UCSD-AML1 (cell line): ENCODE data around the gene AEBP2.

ENCODE experiments used
- DNase-seq: peaks from one replicate; lab custom pipeline; 2025; ENCODE audit not compliant: unreplicated experiment; lab: John Stamatoyannopoulos, UW

The AEBP2 gene

DNA sequence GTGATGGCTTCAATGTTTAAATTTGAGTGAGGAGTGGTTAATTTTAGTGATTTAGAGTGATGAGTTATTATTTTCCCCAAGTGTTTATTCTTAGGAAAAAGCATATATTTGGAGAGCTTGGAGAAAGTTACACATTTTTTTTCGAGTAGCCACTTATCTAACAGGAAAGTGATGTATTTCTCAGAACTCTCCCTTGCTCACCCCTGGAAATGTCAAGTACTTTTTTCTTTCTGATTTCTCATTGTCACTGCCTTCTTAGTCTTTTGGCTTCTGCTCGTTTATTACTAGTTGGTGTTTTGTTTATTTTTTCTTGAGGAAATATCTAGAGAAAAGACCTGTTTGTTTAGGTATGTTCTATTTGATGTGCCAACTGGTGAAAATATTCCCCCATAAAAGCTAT is 58.8 kb downstream of the AEBP2 start:
- no peak for DNase-seq

DNA sequence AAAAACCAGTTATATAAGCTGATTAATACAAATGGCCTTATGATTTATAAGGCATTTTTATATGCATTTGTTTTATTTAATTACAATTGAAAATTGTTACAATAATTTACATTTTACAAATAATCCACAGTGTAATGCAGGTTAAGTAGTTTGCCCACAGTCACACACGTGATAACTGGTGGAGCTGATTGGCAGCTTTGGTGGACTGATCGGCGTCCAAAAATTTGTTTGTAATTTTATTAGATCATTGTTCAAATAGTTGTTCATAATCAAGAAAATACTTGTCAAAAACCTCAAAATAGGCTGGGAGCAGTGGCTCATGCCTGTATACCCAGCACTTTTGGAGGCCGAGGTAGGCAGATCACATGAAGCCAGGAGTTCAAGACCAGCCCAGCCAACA is 59.7 kb downstream of the AEBP2 start:
- no peak for DNase-seq

DNA sequence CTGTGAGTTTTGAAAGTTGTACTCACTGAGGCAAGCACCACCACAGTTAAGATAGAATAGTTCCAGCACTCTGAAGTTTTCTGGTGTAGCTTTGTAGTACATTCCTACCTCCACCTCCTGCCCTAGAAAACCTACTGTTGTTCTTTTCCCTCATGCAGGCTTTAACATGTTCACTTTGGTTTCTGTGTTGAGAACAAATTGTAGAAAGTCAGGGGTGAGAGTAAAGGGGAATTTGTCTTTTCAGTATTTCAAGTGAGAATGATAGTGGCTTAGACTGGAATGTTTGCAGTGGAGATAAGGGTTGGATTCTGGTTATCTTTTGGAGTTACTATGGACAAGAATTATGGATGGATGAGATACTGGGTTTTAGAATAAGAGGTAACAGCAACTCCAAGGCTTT is 67.2 kb downstream of the AEBP2 start:
- no peak for DNase-seq

DNA sequence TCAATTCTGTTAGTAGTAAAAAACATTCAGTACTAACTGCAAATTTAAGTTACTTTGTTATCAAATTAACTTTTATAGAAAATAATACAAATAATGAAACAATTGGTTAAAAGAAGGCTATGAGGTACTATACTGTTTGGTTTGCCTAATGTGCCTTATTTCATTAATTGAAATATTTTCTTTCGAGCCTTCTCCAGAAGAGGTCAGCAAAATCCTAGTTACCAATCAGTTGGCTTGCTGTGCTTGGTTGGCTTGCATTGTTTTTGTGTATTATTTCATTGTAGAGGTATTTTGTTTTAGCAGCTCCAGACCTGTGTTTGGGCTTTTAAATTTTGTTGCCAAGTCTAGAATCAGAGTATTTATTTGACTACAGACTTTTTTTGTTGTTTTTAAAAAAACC is 68.5 kb downstream of the AEBP2 start:
- DNase-seq: no peak

DNA sequence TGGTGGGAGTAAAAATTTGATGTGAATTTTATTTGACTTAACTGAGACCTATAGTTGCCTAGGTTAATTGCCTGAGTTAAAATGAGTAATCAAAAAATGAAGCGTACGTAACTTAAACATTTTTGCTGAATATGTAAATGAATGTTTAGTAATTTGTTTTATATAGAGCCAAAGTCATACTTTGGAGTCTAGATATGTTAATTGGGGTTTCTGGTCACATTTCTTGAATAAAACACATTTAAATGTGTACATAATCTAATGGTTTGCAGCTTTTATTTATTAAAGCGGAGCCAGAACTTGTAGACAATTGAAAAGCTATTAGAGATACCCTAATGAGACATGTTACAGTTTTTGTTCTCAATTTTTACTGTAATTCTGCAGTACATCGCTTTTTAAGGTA is 71.2 kb downstream of the AEBP2 start:
- no peak for DNase-seq

DNA sequence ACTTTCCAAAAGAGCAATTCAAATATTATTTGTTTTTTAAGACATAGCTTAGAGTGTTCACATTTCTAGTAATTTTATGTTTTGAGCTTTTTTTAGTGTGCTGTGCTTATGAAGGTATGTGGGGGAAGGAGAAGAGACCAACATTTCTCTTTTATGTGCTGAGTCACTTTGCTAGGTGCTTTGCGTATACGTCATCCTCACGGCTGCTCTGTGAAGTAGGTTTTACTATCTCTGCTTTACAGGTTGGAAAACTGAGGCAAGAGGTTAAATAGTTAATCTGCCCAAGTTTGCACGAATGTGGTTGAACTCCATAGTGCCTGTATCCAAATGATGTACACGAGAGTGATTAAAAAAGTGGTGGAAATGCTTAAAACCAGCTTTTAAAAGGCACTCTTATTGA is 75.9 kb downstream of the AEBP2 start:
- DNase-seq: no peak

DNA sequence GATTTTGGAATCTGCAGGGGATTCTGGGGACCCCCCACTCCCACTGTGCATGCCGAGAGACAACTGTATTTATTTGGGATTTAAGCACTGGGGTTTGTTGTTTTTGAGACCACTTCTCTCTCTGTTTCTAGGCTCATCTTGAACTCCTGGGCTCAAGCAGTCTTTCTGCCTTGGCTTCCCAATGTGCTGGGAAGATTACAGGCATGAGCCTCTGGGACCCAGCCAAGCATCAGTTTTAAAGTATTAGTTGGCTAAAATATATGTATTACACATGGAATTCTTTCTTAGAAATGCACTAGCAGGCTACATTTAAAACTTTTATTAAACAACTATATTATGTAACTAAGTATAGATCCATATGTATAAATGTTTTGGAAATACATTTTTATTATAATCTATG is 78.3 kb downstream of the AEBP2 start:
- no peak for DNase-seq

DNA sequence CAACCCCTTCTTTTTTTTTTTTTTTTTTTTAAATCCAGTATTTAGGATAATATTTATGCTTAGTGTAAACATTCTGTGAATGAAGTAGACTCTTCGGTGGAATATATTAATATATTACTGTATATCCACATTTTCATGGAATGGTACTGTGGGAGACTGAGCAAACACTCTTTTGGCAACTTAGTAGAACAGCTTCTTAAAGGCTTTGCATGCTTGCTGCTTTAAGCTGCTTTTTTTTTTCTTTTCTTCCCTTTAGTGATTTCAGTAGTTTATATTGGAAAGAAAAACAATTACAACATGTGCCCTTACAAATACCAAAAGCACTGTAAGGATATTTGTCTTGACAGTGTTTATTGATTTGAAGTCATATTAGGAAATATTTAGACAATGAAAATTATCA is 78.9 kb downstream of the AEBP2 start:
- no peak for DNase-seq

DNA sequence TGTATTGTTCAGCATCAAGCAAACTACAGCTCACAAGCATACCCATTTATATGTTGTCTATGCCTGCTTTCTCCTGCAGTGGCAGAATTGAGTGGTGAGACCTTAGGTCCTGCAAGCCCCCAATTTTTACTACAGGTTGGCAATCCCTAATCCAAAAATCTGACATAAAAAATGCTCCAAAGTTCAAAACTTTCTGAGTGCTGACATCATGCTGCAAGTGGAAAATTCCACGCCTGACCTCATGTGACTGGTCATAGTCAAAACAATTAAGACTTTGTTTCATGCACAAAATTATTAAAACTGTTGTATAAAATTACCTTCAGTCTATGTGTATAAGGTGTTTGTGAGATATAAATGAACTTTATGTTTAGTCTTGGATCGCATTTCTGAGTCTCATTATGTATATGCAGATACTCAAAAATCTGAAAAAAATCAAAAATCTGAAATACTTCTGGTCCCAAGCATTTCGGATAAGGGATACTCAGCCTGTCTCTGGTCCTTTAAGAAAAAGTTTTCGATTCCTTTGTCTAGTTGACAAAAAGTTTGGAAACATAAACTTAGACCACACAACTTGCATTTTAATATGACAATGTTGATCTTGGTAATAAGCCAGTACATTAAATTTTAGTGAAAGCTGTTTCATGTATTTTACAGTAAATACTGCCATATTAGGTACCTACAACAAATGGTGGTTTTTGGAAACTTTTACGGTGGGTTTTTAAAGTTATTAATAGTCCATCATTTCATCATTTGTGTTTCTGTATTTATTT is 81.5 kb downstream of the AEBP2 start:
- no peak for DNase-seq

DNA sequence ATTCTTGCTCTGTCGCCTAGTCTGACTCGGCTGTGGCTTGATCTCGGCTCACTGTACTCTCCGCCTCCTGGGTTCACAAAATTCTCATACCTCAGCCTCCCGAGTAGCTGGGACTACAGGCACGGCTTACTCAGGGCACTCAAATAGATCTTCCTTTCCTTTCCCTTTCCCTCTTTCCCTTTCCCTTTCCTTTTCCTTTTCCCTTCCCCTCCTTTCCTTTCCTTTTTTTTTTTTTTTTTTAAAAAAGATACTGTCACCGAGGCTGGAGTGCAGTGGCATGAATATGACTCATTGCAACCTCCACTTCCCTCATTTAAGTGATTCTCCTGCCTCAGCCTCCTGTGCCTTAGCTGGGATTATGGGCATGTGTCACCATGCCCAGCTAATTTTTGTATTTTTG is 86.0 kb downstream of the AEBP2 start:
- DNase-seq: no peak

DNA sequence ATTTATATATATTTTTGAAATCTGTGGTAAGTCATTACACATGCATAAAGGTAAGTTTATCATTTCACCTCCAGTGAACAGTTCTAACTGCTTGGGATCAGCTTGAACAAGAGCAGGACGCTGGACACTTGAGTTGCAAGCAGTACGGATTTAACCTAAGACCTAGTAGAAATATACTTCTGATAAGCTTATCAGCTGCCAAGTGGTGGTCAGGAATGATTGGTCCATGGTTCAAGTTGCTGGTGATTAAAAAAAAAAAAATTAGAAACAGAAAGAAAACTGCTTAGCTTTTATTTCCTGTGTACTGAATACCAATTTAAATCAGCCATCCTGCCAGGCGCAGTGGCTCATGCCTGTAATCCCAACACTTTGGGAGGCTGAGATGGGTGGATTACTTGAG is 88.6 kb downstream of the AEBP2 start:
- no peak for DNase-seq

DNA sequence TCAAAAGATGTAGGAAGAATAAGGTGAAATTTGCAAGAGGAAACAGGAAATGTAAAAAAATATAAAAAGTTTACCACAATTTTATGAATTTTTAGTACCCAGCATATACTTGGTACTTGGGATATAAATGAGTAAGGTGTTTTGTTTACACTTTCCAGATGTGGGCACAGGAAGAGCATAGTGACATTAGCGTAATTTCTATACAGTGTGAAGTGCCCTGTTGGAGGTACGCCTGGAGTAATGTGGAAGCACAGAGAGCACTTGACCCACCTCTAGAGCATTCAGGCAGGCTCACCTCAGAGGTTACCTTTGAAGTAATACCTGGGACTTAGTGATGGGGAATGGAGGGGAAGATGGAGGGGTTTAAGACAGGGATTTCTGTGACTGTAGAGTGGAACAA is 89.5 kb downstream of the AEBP2 start:
- no peak for DNase-seq

DNA sequence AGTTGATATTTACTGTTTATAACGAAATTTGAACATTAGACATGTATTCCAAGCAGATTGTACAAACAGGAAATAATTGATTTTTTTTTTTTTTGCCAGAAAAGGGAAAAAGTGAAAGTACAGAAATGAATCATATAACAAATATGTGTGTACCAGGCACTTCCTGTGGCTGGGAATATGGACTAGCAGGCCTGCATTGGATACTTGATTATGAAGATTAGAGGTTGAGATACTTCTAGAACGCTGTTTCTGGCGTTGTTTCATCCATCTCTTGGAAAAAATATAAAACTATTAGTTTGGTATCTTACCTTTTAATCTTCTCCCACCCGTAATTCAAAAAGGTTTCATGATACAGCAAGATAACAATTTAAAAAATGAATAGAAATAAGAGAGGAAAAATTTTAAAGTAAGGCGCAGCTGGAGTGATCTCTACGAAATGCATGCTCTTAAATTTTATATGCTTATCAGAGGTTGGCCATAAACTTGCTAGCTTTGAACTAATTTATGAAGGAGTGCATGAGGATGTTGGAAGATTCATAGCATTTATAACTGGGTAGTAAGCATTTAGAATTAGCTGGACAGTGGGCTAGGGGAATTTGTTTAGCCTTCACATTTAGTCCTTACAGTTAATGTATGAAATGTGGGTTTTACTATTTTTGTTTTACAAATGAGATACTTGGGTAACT is 90.8 kb downstream of the AEBP2 start:
- no peak for DNase-seq

DNA sequence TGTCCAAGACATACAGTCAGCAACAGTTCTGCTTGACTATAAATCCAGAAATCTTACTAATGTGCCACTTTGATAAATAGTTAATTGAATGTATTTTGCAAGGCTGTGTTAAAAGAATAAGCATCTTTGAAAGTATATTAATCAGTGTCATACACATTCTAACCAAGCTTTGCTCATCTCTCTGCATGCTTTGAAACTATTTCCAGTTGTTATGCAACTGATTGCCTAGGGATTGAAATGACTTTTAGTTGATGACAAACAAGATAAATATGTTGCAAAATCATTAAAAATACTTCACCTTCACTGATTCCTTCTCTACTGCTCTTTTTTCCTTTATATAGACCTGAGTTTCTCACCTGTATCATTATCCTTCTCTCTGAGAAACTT is 91.3 kb downstream of the AEBP2 start:
- DNase-seq: no peak

DNA sequence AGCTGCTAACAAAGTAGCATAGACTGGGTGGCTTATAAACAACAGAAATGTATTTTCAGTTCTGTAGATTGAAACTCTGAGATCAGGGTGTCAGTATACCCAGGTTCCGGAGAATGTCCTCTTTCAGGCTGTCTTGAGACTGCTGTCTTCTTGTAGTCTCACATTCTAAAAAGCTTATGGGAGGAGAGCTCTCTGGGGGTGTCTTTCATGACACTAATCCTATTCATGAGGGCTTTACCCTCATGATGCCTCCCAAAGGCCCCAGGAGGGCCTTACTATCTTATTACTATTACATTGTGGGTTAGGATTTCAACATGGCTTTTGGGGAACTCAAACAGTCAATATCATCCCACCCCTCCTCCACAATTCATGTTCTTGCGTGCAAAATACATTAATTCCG is 94.3 kb downstream of the AEBP2 start:
- no peak for DNase-seq

DNA sequence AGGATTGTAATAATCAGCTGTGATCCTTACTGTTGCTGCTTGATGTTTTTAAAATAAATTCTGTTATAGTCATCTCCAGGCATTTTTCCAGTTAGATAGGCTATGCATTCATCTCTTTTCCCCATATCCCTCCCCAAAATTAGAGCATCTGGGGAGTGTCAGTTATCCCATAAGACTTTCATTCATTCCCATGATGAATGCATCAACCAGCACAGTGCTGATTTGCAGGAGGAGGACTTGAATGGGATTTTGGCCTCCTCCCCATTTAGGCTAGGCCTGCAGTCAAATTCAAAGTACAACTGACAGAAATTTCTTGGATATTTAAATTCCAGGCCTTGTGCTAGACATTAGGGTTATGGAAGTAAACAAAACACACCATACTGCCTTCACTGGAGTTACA is 99.8 kb downstream of the AEBP2 start:
- no peak for DNase-seq

DNA sequence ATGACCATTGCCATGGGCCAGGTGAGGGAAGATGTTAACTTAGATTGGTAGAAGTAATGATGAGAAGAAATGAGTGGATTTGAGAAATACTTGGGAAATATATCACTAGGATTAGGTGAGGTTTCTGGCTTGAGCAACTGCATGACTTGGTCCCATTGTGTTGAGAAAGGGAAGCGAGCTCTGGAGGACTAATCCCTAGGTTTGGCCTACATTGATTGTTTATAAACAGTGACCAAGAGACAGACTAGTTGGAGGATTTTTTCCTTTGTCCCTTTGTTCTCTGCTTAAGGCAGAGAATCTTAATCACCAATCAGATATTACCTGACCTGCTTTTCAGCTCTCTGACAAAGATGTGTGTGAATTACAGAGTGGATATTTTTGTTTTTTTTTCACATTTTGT is 100.5 kb downstream of the AEBP2 start:
- DNase-seq: no peak

DNA sequence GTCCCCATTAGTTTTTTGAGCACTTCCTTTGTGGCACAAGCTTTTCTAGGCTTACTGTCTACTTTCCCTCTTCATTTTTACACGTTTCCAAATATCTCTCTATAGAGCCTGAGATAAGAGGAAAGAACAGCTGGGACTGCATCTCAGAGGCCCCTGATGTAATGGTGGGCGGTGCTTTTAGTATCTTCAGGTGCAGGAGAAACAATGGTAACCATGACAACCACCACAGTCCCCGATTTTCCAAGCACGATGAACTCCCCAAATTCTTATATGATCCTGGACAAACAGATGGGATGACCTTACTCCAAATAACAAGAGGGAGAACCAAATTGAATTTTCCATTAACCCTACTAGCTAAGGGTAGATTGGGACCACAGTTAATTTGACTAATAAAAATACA is 103.3 kb downstream of the AEBP2 start:
- no peak for DNase-seq

DNA sequence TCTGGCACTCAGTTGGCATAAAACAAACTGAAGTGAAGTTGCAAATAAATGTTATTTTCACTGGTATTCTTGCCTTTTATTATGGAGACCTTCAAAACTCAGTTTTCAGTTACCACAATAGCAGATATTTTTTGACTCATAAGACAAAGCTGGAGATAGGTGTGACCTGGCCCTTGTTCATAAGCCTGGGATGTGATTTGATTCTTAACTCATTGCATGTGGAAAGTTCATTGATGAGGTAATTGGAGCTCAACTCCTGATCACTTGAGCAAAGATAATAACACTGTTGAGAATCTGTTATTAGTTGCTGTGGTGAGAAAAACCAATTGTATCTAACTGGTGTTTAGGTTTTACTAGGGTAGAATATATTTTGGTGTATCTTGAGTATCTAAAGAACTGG is 105.1 kb downstream of the AEBP2 start:
- DNase-seq: no peak

DNA sequence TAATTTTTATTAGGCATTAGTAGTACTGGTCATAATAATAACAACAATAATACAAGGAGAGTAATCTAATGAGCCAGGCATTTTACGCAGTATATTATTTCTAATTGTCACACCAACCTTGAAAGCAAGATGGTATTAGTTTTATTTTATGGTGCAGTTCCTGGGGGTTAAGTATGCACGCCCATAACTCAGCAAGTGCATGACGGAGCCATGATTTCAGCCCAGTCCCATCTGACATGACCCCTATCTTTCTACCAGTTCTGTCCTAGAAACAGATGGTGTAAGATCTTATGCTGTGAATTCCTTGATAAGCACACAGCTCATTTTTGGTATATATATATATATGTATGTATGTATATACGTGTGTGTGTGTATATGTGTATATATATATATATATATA is 106.0 kb downstream of the AEBP2 start:
- no peak for DNase-seq

DNA sequence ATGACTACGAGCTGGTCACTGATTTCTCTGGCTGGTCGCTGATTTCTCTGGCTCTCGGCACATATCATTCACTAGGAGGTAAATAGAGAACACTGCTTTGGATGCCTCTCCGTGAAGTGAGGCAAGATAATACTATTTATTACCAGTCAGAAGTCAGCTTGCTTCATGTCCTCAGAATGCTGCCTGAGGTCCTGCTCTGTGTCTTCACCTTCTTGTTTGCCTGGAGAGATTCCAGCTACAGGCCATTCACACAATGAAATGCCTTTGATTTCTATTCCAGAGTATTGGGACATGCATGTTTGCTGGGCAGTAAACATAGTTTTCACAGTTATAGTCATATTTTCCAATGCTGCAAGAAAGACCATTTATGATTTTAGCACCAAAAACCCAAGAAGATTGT is 106.7 kb downstream of the AEBP2 start:
- no peak for DNase-seq

DNA sequence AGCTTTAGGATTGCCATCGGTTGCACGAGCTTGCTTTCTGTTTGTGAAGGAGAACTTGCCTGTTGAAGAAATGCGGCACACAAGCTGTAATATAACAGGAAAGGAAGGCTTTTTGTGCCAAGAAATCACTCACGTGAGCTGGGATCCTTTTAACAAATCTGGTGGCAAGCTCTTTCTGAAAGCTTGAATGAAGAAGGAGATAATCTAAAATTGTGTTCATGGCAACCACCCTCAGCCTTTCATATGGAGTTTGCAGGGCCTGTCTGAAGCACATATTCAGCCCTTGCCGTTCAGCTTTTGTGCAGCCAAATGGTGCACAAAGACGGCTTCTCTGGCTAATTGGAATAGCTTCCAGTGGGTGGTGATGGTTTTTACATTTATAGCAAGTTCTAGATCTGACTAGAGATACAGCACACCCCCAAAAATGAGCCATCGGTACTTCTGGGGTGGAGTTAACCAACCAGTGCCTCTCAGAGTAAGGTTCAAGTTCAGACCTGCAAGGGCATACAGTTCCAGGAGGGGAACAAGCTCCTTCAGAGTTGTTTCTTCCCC is 107.4 kb downstream of the AEBP2 start:
- no peak for DNase-seq

DNA sequence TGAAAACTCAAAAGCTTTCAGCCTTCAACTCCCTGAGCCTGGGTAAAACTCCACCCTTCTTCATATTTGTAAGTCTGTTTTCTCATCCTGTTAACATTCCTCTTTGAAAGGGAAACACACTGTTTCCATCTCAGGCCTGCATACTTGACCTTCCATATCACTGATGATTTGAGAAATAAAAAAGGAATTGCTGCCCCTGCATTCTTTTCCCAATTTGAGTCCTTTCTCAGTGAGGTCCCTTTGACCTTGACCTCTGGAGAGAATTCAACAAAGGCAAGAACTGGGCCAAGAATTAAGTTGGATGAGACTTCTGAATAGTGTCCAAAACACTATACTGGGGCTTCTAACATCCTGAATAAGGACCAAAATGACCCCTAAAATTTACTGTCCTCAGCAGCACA is 108.0 kb downstream of the AEBP2 start:
- DNase-seq: no peak
